Osteocyte (in vitro differentiated cells): ENCODE data around the gene RRAS2. TPM values are rescaled to one million over a fixed set of nuclear protein-coding genes. Genes with fewer than 3 reads are reported as not detected.

ENCODE experiments used
- DNase-seq: peaks from one replicate; pipeline ENCODE4 v3.0.0; 2021; ENCODE audit warnings: mixed read lengths; ENCODE audit not compliant: unreplicated experiment; ENCODE audit errors: extremely low spot score
- H3K27ac Mint-ChIP-seq: one replicate; pipeline ENCODE4 v1.8.0; 2021; ENCODE audit warnings: mild to moderate bottlenecking, mixed read lengths; ENCODE audit not compliant: unreplicated experiment
- H3K27me3 Mint-ChIP-seq: one replicate; pipeline ENCODE4 v1.8.0; 2021; ENCODE audit warnings: mixed read lengths; ENCODE audit not compliant: unreplicated experiment
- H3K36me3 Mint-ChIP-seq: one replicate; pipeline ENCODE4 v1.8.0; 2021; ENCODE audit warnings: mixed read lengths; ENCODE audit not compliant: unreplicated experiment
- H3K4me1 Mint-ChIP-seq: one replicate; pipeline ENCODE4 v1.8.0; 2021; ENCODE audit warnings: mixed read lengths; ENCODE audit not compliant: unreplicated experiment
- H3K4me3 Mint-ChIP-seq: one replicate; pipeline ENCODE4 v1.8.0; 2021; ENCODE audit warnings: mild to moderate bottlenecking, moderate library complexity, mixed read lengths; ENCODE audit not compliant: unreplicated experiment
- H3K9me3 Mint-ChIP-seq: one replicate; pipeline ENCODE4 v1.8.0; 2021; ENCODE audit warnings: mixed read lengths; ENCODE audit not compliant: unreplicated experiment
- total RNA-seq: library from RNA; stranded (reverse); gene quantifications from 2 replicates; pipeline ENCODE4 v1.2.1, GENCODE V29; 2021
- TF ChIP-seq, protein P1 (sequence below): fragments of 200-600 bp; sonication (generic); IDR thresholded peaks from 2 replicates; pipeline ENCODE4 v1.5.0; 2021; ENCODE audit warnings: antibody characterized with exemption, mild to moderate bottlenecking, moderate library complexity

Gene RRAS2
- total RNA-seq, 1 donor from 2014 or later = 95.7 TPM

DNA sequence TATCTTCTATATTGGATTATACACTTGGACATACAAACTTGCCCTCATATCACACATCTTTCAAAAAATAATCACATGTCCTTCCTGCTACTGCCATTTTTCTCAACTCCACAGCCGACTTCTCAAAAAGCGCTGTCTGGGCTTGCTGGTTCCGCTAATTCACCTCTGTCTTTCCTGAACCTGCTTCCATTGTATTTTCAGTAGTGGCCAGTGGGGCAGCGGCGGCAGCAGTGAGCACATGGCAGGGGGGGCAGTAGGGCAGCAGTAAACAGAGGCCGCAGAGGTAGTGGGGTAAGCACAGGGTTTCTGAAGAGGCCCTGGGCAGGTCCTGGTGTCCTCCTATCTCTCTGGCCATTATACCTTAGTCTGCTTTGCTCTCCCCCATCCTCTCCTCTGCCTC, 126.3 kb downstream of the RRAS2 start:
- DNase-seq = no peak
- Mint-ChIP-seq H3K27me3 (peaks cover 53% of the 10 kb centered on the region), H3K9me3 (no peaks in the 10 kb centered on the region), H3K36me3 (no peaks in the 10 kb centered on the region), H3K4me1 (no peaks in the 10 kb centered on the region), H3K4me3 (no peak overlapping the region), H3K27ac (no peak overlapping the region)
- TF ChIP-seq, protein P1, sequence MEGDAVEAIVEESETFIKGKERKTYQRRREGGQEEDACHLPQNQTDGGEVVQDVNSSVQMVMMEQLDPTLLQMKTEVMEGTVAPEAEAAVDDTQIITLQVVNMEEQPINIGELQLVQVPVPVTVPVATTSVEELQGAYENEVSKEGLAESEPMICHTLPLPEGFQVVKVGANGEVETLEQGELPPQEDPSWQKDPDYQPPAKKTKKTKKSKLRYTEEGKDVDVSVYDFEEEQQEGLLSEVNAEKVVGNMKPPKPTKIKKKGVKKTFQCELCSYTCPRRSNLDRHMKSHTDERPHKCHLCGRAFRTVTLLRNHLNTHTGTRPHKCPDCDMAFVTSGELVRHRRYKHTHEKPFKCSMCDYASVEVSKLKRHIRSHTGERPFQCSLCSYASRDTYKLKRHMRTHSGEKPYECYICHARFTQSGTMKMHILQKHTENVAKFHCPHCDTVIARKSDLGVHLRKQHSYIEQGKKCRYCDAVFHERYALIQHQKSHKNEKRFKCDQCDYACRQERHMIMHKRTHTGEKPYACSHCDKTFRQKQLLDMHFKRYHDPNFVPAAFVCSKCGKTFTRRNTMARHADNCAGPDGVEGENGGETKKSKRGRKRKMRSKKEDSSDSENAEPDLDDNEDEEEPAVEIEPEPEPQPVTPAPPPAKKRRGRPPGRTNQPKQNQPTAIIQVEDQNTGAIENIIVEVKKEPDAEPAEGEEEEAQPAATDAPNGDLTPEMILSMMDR = peak; percentile 30

DNA sequence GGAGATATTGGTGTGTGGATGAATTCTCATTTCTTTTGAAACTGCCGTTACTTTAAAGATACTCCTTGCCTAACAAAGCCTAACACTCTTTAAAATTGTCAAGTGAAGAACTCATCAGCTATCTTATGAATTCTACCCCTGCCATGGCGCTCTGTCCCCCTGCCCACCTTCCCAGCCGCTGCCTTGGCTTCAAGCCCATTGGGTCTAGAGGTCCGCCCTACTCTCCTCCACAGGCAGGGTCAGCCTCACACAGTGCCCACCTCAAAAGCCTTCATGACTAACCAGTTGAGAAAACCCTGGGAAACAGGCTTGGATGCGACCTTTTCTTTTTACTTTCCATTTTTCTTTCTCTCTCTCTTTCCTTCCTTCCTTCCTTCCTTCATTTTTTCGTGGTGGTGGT, 128.6 kb downstream of the RRAS2 start:
- TF ChIP-seq, protein P1 = no peak
- no peaks in the 10 kb centered on the region for H3K9me3 Mint-ChIP-seq
- H3K27ac Mint-ChIP-seq = no peak overlapping the region
- H3K36me3 Mint-ChIP-seq = no peaks in the 10 kb centered on the region
- DNase-seq = peak; percentile 59
- no peak overlapping the region for H3K4me3 Mint-ChIP-seq
- H3K27me3 Mint-ChIP-seq = peaks cover 39% of the 10 kb centered on the region
- H3K4me1 Mint-ChIP-seq = no peaks in the 10 kb centered on the region

GRCh38 chr11:14229472-14229871, 129.5 kb downstream of the RRAS2 start:
- H3K27ac Mint-ChIP-seq = no peak overlapping the region
- DNase-seq = peak; percentile 36
- peaks cover 41% of the 10 kb centered on the region for H3K27me3 Mint-ChIP-seq
- no peaks in the 10 kb centered on the region for H3K9me3 Mint-ChIP-seq
- H3K36me3 Mint-ChIP-seq = no peaks in the 10 kb centered on the region
- H3K4me3 Mint-ChIP-seq = no peak overlapping the region
- no peaks in the 10 kb centered on the region for H3K4me1 Mint-ChIP-seq
- TF ChIP-seq, protein P1 = no peak

GRCh38 chr11:14228356-14228755, 130.6 kb downstream of the RRAS2 start:
- H3K27ac Mint-ChIP-seq = no peak overlapping the region
- H3K27me3 Mint-ChIP-seq = peaks cover 48% of the 10 kb centered on the region
- no peaks in the 10 kb centered on the region for H3K36me3 Mint-ChIP-seq
- H3K4me1 Mint-ChIP-seq = no peaks in the 10 kb centered on the region
- DNase-seq = peak; percentile 51
- H3K4me3 Mint-ChIP-seq = no peak overlapping the region
- H3K9me3 Mint-ChIP-seq = no peaks in the 10 kb centered on the region
- TF ChIP-seq, protein P1 = no peak

Other genes with a start within 250 kb of the RRAS2 start
- gene COPB1, start 140.6 kb upstream of the RRAS2 start, total RNA-seq = 135 TPM in 2 replicates
- 116 and 117 TPM in 2 replicates for gene PSMA1, start 161.2 kb upstream of the RRAS2 start, total RNA-seq